ENCODE measurements around the gene DLEC1. TPM values are rescaled to one million over a fixed set of nuclear protein-coding genes. Genes with fewer than 3 reads are reported as not detected.

Gene DLEC1
- total RNA-seq, 1 experiment from 2014 or later, result not detected

- Histone ChIP-seq H3K4me1 (ENCODE audit: control insufficient read depth, insufficient read depth, low read length) (peaks cover 17% of the 10 kb centered on the region), H3K36me3 (ENCODE audit: control insufficient read depth, insufficient read depth, low read length) (peaks cover 4% of the 10 kb centered on the region; the same call in 1 of the 2 replicates), H3K27me3 (ENCODE audit: control insufficient read depth, insufficient read depth, low read length) (no peaks in the 10 kb centered on the region), H3K9me3 (ENCODE audit: control insufficient read depth, insufficient read depth, low read depth, low read length) (no peaks in the 10 kb centered on the region), H3K4me3 (ENCODE audit: low read depth in 2 of 2, low read length in 2 of 2) (peak overlapping the region; percentile 73 to 84), H3K27ac (ENCODE audit: low read length) (peak overlapping the region; percentile 98)
- BruUV-seq (replicated peaks), result no TSS peak
- ATAC-seq (no peak), DNase-seq (ENCODE audit: low read depth, low spot score) (no peak)
- TF ChIP-seq REST (IDR thresholded peaks at IDR 0.05; ENCODE audit: insufficient read depth in 1 of 2, low read depth in 2 of 2, low read length in 1 of 2) (no peak), TCF7L2 (IDR thresholded peaks at IDR 0.05; ENCODE audit: low read depth, low read length) (no peak), POLR2AphosphoS5 (IDR thresholded peaks at IDR 0.05; ENCODE audit: low read depth, low read length) (no peak), CTCF (IDR thresholded peaks at IDR 0.05) (no peak), SIN3A (IDR thresholded peaks at IDR 0.05; ENCODE audit: borderline replicate concordance, insufficient read depth, low read depth, low read length) (no peak)
- in situ Hi-C loops (cut with HindIII; ENCODE audit: low pct_unique_long_range_greater_than_20kb, low sequenced_read_pairs), result no loop called here
- intact Hi-C loops (cut with micrococcal nuclease; ENCODE audit: unreplicated experiment), result no loop called here
- POLR2A ChIA-PET, result no interaction called here
- CTCF ChIA-PET, result interaction anchor here (0.6 to 1.2 kb wide), 3 partner anchors 22 to 233 kb away, joined by 3 to 4 read pairs (median 3); no protein-coding TSS in a partner anchor
Observed at GRCh38 chr3:38163841-38164642, 125.0 kb downstream of the DLEC1 start.

GRCh38 chr3:38164643-38164951 is 125.6 kb downstream of the DLEC1 start:
- intact Hi-C loops (cut with micrococcal nuclease; ENCODE audit: unreplicated experiment), result no loop called here
- BruUV-seq (replicated peaks), result TSS peak; percentile 97
- peak overlapping the region; percentile 98 for H3K27ac ChIP-seq (ENCODE audit: low read length)
- CTCF ChIA-PET, result interaction anchor here (0.6 to 1.2 kb wide), 2 partner anchors 22 to 233 kb away, joined by 3 read pairs; no protein-coding TSS in a partner anchor
- no peaks in the 10 kb centered on the region for H3K9me3 ChIP-seq (ENCODE audit: control insufficient read depth, insufficient read depth, low read depth, low read length)
- no peak for DNase-seq (ENCODE audit: low read depth, low spot score)
- no peak for TF ChIP-seq REST (IDR thresholded peaks at IDR 0.05; ENCODE audit: insufficient read depth in 1 of 2, low read depth in 2 of 2, low read length in 1 of 2)
- TF ChIP-seq CTCF (IDR thresholded peaks at IDR 0.05), result no peak
- no peak for TF ChIP-seq POLR2AphosphoS5 (IDR thresholded peaks at IDR 0.05; ENCODE audit: low read depth, low read length)
- TF ChIP-seq SIN3A (IDR thresholded peaks at IDR 0.05; ENCODE audit: borderline replicate concordance, insufficient read depth, low read depth, low read length), result no peak
- no peak for TF ChIP-seq TCF7L2 (IDR thresholded peaks at IDR 0.05; ENCODE audit: low read depth, low read length)
- H3K4me3 ChIP-seq (ENCODE audit: low read depth in 2 of 2, low read length in 2 of 2), result peak overlapping the region; percentile 73 to 84
- POLR2A ChIA-PET, result no interaction called here
- H3K27me3 ChIP-seq (ENCODE audit: control insufficient read depth, insufficient read depth, low read length), result no peaks in the 10 kb centered on the region
- H3K4me1 ChIP-seq (ENCODE audit: control insufficient read depth, insufficient read depth, low read length), result peaks cover 17% of the 10 kb centered on the region
- in situ Hi-C loops (cut with HindIII; ENCODE audit: low pct_unique_long_range_greater_than_20kb, low sequenced_read_pairs), result no loop called here
- H3K36me3 ChIP-seq (ENCODE audit: control insufficient read depth, insufficient read depth, low read length), result peaks cover 4% of the 10 kb centered on the region; the same call in 1 of the 2 replicates
- peak; percentile 62 for ATAC-seq
